Measurements from ENCODE around the gene DDX23.

DNA sequence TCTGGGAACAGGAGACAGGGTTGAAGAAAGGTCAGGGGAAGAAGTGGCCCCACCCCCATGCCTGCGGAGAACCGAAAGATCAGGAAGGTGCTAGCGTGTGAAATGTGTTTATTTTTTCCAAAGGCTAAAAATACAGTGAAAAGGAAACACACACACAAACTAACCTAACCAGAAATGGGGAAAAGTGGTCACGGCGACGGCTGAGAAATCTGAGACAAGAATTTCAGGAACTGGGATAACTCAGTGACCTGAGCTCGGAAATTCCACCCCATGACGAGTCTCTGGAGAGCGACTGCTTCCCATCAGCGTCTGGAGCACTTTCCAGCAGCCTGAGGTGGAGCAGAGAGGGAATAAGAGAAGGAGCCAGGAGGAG is 30.3 kb upstream of the DDX23 start:
- TF ChIP-seq, protein P1, sequence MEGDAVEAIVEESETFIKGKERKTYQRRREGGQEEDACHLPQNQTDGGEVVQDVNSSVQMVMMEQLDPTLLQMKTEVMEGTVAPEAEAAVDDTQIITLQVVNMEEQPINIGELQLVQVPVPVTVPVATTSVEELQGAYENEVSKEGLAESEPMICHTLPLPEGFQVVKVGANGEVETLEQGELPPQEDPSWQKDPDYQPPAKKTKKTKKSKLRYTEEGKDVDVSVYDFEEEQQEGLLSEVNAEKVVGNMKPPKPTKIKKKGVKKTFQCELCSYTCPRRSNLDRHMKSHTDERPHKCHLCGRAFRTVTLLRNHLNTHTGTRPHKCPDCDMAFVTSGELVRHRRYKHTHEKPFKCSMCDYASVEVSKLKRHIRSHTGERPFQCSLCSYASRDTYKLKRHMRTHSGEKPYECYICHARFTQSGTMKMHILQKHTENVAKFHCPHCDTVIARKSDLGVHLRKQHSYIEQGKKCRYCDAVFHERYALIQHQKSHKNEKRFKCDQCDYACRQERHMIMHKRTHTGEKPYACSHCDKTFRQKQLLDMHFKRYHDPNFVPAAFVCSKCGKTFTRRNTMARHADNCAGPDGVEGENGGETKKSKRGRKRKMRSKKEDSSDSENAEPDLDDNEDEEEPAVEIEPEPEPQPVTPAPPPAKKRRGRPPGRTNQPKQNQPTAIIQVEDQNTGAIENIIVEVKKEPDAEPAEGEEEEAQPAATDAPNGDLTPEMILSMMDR (IDR thresholded peaks at IDR 0.05), result no peak
- TF ChIP-seq EP300 (IDR thresholded peaks at IDR 0.05), result peak in 3 of 4 donors; percentile 24 to 92 (median 33)

Data from upper lobe of left lung (tissue), 4 donors.